GM12878 (cell line): Measurements from ENCODE around the gene LEUTX. TPM values are rescaled to one million over a fixed set of nuclear protein-coding genes. Genes with fewer than 3 reads are reported as not detected.

Experiments used
- ATF2 ChIP-seq: IDR thresholded peaks from 2 replicates; pipeline ENCODE4 v1.6.1; 2012; ENCODE audit warnings: low read length, inconsistent platforms
- BCL11A ChIP-seq: IDR thresholded peaks from 2 replicates; pipeline ENCODE4 v1.6.1; 2011; ENCODE audit warnings: low read depth, low read length
- BRCA1 ChIP-seq: IDR thresholded peaks from 2 replicates; pipeline ENCODE4 v1.6.1; 2011; ENCODE audit warnings: low read depth, low read length, improper control_type of control experiment
- CBX3 ChIP-seq: fragments of 200-600 bp; sonication (generic); IDR thresholded peaks from 2 replicates; pipeline ENCODE4 v1.6.1; 2016; ENCODE audit warnings: low read depth, borderline replicate concordance
- CEBPZ ChIP-seq: fragments of 150-350 bp; IDR thresholded peaks from 2 replicates; pipeline ENCODE4 v1.6.1; 2016; ENCODE audit warnings: low read depth, low read length
- CTCF ChIP-seq, 3 experiments: IDR thresholded peaks in 2 of 3; conservative IDR thresholded peaks in 1 of 3; 2 replicates each; pipeline ENCODE4 v1.5.1; 2011; ENCODE audit warnings: low read depth in 3 of 3, low read length in 3 of 3, mild to moderate bottlenecking in 3 of 3, control low read depth in 2 of 3, moderate library complexity in 2 of 3, inconsistent platforms in 1 of 3, mixed read lengths in 1 of 3; ENCODE audit not compliant: control insufficient read depth in 2 of 3, insufficient read depth in 1 of 3; ENCODE audit errors: extremely low read depth in 1 of 3
- HDAC6 ChIP-seq: fragments of 200-600 bp; sonication (generic); IDR thresholded peaks from one replicate; pipeline ENCODE4 v1.8.0; 2017; ENCODE audit warnings: antibody characterized with exemption; ENCODE audit not compliant: unreplicated experiment
- JUNB ChIP-seq: IDR thresholded peaks from 2 replicates; pipeline ENCODE4 v1.6.1; 2016; ENCODE audit warnings: antibody characterized with exemption, mild to moderate bottlenecking
- JUND ChIP-seq: IDR thresholded peaks from 2 replicates; pipeline ENCODE4 v1.6.1; 2012; ENCODE audit warnings: low read depth, mild to moderate bottlenecking, low read length, improper control_type of control experiment, moderate library complexity
- KAT2A ChIP-seq: conservative IDR thresholded peaks from 2 replicates; pipeline ENCODE4 v1.6.1; 2011; ENCODE audit warnings: low read depth, low read length; ENCODE audit not compliant: control insufficient read depth
- KDM1A ChIP-seq: fragments of 200-600 bp; sonication (generic); IDR thresholded peaks from 2 replicates; pipeline ENCODE4 v1.6.1; 2016; ENCODE audit warnings: borderline replicate concordance
- LARP7 ChIP-seq: fragments of 450-650 bp; IDR thresholded peaks from 2 replicates; pipeline ENCODE4 v1.6.1; 2017; ENCODE audit warnings: mild to moderate bottlenecking
- POU2F2 ChIP-seq: IDR thresholded peaks from 3 replicates; pipeline ENCODE4 v1.6.1; 2011; ENCODE audit warnings: low read depth, mild to moderate bottlenecking, low read length, borderline replicate concordance
- PRDM15 ChIP-seq: fragments of 450-650 bp; formaldehyde crosslinking; IDR thresholded peaks from 2 replicates; pipeline ENCODE4 v1.4.0; 2020; ENCODE audit warnings: mild to moderate bottlenecking, moderate library complexity
- RELB ChIP-seq: fragments of 450-650 bp; IDR thresholded peaks from 2 replicates; pipeline ENCODE4 v1.6.1; 2017; ENCODE audit warnings: low read depth, mild to moderate bottlenecking, moderate library complexity
- SMAD1 ChIP-seq: fragments of 450-650 bp; IDR thresholded peaks from 2 replicates; pipeline ENCODE4 v1.6.1; 2018; ENCODE audit warnings: mild to moderate bottlenecking, low read depth; ENCODE audit not compliant: partially characterized antibody
- WRNIP1 ChIP-seq: IDR thresholded peaks from 2 replicates; pipeline ENCODE4 v1.6.1; 2011; ENCODE audit warnings: low read depth, low read length, improper control_type of control experiment, borderline replicate concordance
- polyA plus RNA-seq, 11 experiments: library from polyadenylated mRNA; depleted of rRNA in 4 of 11; unstranded in 6 of 11; stranded (reverse) in 5 of 11; fragments of >200 nt; fragmentation: Nextera tagmentation in 4 of 11; fragmentation: Illumina TruSeq in 1 of 11; extraction: Ambion mirVana in 4 of 11; extraction: Trizol in 1 of 11; gene quantifications; 1 replicate in 1 of 11; 2 replicates in 10 of 11; pipeline versions ENCODE4 v1.2.1 to v1.2.3, GENCODE V29; 2011 to 2016; ENCODE audit warnings: inconsistent platforms in 2 of 11, missing spikeins in 2 of 11, low read depth in 1 of 11
- total RNA-seq, 4 experiments: library from RNA; depleted of rRNA in 3 of 4; stranded (reverse); fragments of >200 nt in 3 of 4; fragmentation: Illumina TruSeq in 1 of 4; extraction: Trizol in 1 of 4; gene quantifications; 2 replicates each; pipeline versions ENCODE4 v1.2.1 to v1.2.3, GENCODE V29; 2013 to 2021

Gene LEUTX
- total and polyA plus RNA-seq, 10 of the 15 experiments (the other 5 are each of a cell fraction or from before 2014, with no cell fraction given) = 0.29 to 0.46 (median 0.40) TPM; not detected in 4

- TF ChIP-seq RELB (peak; percentile 82), PRDM15 (no peak), LARP7 (peak; percentile 65), KDM1A (no peak), HDAC6 (no peak), BRCA1 (no peak), JUNB (no peak), JUND (no peak), CEBPZ (no peak), BCL11A (no peak), CTCF (IDR thresholded peaks at IDR 0.05 in 2 of 3, conservative IDR thresholded peaks at IDR 0.05 in 1 of 3; ENCODE audit: control insufficient read depth in 2 of 3, extremely low read depth in 1 of 3, insufficient read depth in 1 of 3, low read depth in 3 of 3, low read length in 3 of 3) (no peak), SMAD1 (no peak), WRNIP1 (no peak), KAT2A (no peak), CBX3 (no peak), ATF2 (no peak), POU2F2 (peak; percentile 6; the same call in 1 of the 3 replicates)
Measured at GRCh38 chr19:39833464-39834286, 55.0 kb downstream of the LEUTX start, which contains the start of gene DYRK1B (continued).
